Measurements from ENCODE around the gene OR6F1. TPM values are rescaled to one million over a fixed set of nuclear protein-coding genes. Genes with fewer than 3 reads are reported as not detected.
"Not testable (repeated sequence)": the region's sequence is repeated elsewhere in the genome, so short reads cannot be mapped to it uniquely, and the experiment has no call there.

Gene OR6F1
- total RNA-seq: not detected in 2 replicates
- long read RNA-seq: 0 reads

- no peak for DNase-seq (ENCODE audit: low read depth, low spot score)
- Mint-ChIP-seq H3K36me3 (ENCODE audit: low read depth) (no peaks in the 10 kb centered on the region), H3K27ac (ENCODE audit: unreplicated experiment) (no peak within 1 kb of the TSS), H3K4me3 (no peak within 1 kb of the TSS), H3K9me3 (peaks cover 2% of the 10 kb centered on the region), H3K4me1 (no peaks in the 10 kb centered on the region), H3K27me3 (ENCODE audit: low read depth) (no peaks in the 10 kb centered on the region)
- TF ChIP-seq, protein P1, sequence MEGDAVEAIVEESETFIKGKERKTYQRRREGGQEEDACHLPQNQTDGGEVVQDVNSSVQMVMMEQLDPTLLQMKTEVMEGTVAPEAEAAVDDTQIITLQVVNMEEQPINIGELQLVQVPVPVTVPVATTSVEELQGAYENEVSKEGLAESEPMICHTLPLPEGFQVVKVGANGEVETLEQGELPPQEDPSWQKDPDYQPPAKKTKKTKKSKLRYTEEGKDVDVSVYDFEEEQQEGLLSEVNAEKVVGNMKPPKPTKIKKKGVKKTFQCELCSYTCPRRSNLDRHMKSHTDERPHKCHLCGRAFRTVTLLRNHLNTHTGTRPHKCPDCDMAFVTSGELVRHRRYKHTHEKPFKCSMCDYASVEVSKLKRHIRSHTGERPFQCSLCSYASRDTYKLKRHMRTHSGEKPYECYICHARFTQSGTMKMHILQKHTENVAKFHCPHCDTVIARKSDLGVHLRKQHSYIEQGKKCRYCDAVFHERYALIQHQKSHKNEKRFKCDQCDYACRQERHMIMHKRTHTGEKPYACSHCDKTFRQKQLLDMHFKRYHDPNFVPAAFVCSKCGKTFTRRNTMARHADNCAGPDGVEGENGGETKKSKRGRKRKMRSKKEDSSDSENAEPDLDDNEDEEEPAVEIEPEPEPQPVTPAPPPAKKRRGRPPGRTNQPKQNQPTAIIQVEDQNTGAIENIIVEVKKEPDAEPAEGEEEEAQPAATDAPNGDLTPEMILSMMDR (conservative IDR thresholded peaks at IDR 0.05): no peak
Observed at GRCh38 chr1:247716546-247716945, at the start of gene OR6F1. OR6F1 (minus strand) TSS chr1:247716646; CDS start chr1:247712755, 3,891 bp downstream.

GRCh38 chr1:247760456-247760855, 44.0 kb upstream of the OR6F1 start, which contains the start of gene OR1C1:
OR1C1 (minus strand) TSS chr1:247760556; CDS start chr1:247758406, 2,150 bp downstream.
- H3K4me3 Mint-ChIP-seq: no peak within 1 kb of the TSS
- peaks cover 9% of the 10 kb centered on the region for H3K9me3 Mint-ChIP-seq
- H3K27me3 Mint-ChIP-seq (ENCODE audit: low read depth): no peaks in the 10 kb centered on the region
- no peaks in the 10 kb centered on the region for H3K36me3 Mint-ChIP-seq (ENCODE audit: low read depth)
- H3K27ac Mint-ChIP-seq (ENCODE audit: unreplicated experiment): no peak within 1 kb of the TSS
- H3K4me1 Mint-ChIP-seq: no peaks in the 10 kb centered on the region
- TF ChIP-seq, protein P1 (conservative IDR thresholded peaks at IDR 0.05): no peak
- no peak for DNase-seq (ENCODE audit: low read depth, low spot score)

DNA sequence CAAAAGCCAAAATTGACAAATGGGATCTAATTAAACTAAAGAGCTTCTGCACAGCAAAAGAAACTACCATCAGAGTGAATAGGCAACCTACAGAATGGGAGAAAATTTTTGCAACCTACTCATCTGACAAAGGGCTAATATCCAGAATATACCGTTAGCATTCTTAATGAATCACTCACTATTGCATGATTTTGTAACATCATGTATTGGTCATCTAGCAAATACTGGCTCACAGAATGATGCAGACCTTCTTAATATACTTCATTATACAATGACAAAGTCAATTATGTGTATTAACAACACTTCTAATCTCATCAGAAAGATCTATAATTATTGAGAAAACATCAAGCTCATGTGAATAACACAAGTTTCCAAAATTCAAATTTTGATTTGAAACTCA, 37.9 kb upstream of the OR6F1 start:
- DNase-seq (ENCODE audit: low read depth, low spot score); H3K27ac Mint-ChIP-seq (ENCODE audit: unreplicated experiment); H3K4me3 Mint-ChIP-seq; H3K36me3 Mint-ChIP-seq (ENCODE audit: low read depth); H3K27me3 Mint-ChIP-seq (ENCODE audit: low read depth); H3K4me1 Mint-ChIP-seq: not testable (repeated sequence)
- peaks cover 13% of the 10 kb centered on the region for H3K9me3 Mint-ChIP-seq

DNA sequence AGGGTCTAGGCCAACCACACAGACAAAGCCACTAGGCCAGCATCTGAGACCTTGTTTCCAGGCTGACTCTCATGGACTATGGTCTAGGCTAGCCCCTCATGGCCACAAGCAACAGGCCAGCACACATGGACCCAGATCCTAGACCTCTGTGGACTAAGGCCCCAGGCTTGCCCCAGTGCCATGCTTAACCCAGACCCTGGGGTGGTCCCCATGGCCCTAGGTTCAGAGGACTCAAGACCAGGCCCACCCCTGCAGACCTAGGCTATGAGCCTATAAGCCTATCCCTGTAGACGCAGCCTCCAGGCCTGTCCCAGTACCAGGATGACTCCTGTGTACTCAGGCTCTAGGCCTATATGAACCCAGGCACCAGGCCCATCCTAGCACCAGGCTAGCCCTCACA, 33.4 kb upstream of the OR6F1 start:
- no peak for DNase-seq (ENCODE audit: low read depth, low spot score)
- Mint-ChIP-seq H3K4me3 (no peak overlapping the region), H3K4me1 (no peaks in the 10 kb centered on the region), H3K27ac (ENCODE audit: unreplicated experiment) (no peak overlapping the region), H3K9me3 (peaks cover 10% of the 10 kb centered on the region), H3K27me3 (ENCODE audit: low read depth) (no peaks in the 10 kb centered on the region), H3K36me3 (ENCODE audit: low read depth) (no peaks in the 10 kb centered on the region)
- TF ChIP-seq, protein P1 (conservative IDR thresholded peaks at IDR 0.05): no peak

DNA sequence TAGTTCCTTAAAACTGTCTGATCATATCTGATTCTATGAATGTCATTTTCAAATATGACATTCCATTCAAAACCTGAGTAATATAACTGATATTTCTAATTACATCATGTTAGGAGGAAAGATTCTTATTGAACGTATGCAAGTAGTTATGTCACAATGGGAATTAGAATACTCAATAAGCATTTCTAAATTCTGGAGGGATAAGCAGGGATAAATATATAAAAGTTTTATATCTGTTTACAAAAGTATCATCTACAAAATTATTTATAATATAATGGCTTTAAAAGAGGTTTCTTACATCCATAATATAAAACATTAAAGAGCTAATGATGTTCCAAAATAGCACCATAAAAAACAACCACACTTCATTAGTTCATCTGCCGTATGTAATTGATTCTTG, 31.6 kb upstream of the OR6F1 start, which contains the start of gene OR14A2:
TSS of gene OR14A2 (minus strand) at position 101 of the 400 bp plus-strand sequence.
- H3K27ac Mint-ChIP-seq (ENCODE audit: unreplicated experiment): no peak within 1 kb of the TSS

GRCh38 chr1:247747616-247748015, 31.2 kb upstream of the OR6F1 start:
- H3K4me1 Mint-ChIP-seq: no peaks in the 10 kb centered on the region
- no peak for DNase-seq (ENCODE audit: low read depth, low spot score)
- H3K27ac Mint-ChIP-seq (ENCODE audit: unreplicated experiment): no peak overlapping the region
- H3K36me3 Mint-ChIP-seq (ENCODE audit: low read depth): no peaks in the 10 kb centered on the region
- H3K4me3 Mint-ChIP-seq: no peak overlapping the region
- H3K9me3 Mint-ChIP-seq: peaks cover 9% of the 10 kb centered on the region
- TF ChIP-seq, protein P1 (conservative IDR thresholded peaks at IDR 0.05): no peak
- no peaks in the 10 kb centered on the region for H3K27me3 Mint-ChIP-seq (ENCODE audit: low read depth)

More for the DNA sequence above, 31.6 kb upstream of the OR6F1 start, which contains the start of gene OR14A2:
- H3K36me3 Mint-ChIP-seq (ENCODE audit: low read depth): no peaks in the 10 kb centered on the region
- peaks cover 9% of the 10 kb centered on the region for H3K9me3 Mint-ChIP-seq
- DNase-seq (ENCODE audit: low read depth, low spot score): no peak
- TF ChIP-seq, protein P1 (conservative IDR thresholded peaks at IDR 0.05): no peak
- H3K4me1 Mint-ChIP-seq: no peaks in the 10 kb centered on the region
- H3K27me3 Mint-ChIP-seq (ENCODE audit: low read depth): no peaks in the 10 kb centered on the region
- H3K4me3 Mint-ChIP-seq: no peak within 1 kb of the TSS
